GM18498 (cell line): ENCODE data around the gene OSGIN1.

Experiments
- ATAC-seq: cut with Tn5 transposase; IDR thresholded peaks from one replicate; pipeline ENCODE4 v1.9.1; 2021; ENCODE audit warnings: mild to moderate bottlenecking, moderate library complexity; ENCODE audit not compliant: unreplicated experiment

Gene OSGIN1

GRCh38 chr16:83952940-83953795, at the start of gene OSGIN1:
OSGIN1 (plus strand) TSS chr16:83953240; CDS start chr16:83957672, 4,432 bp downstream.
- peak; percentile 88 for ATAC-seq

- ATAC-seq, result no peak
Observed at GRCh38 chr16:83903751-83904150, 49.3 kb upstream of the OSGIN1 start.

- no peak for ATAC-seq
Observed at GRCh38 chr16:83906683-83907082, 46.4 kb upstream of the OSGIN1 start.

GRCh38 chr16:83907111-83907510, 45.9 kb upstream of the OSGIN1 start:
- no peak for ATAC-seq

- no peak for ATAC-seq
Observed at GRCh38 chr16:83907631-83908250, 45.3 kb upstream of the OSGIN1 start.

- no peak for ATAC-seq
Observed at GRCh38 chr16:83908798-83909197, 44.2 kb upstream of the OSGIN1 start.

GRCh38 chr16:83911290-83911689, 41.8 kb upstream of the OSGIN1 start:
- no peak for ATAC-seq

- ATAC-seq, result no peak
Observed at GRCh38 chr16:83912519-83913244, 40.4 kb upstream of the OSGIN1 start.

GRCh38 chr16:83913245-83913633, 39.8 kb upstream of the OSGIN1 start:
- no peak for ATAC-seq

- ATAC-seq, result no peak
Observed at GRCh38 chr16:83914091-83914710, 38.8 kb upstream of the OSGIN1 start.

GRCh38 chr16:83915081-83915480, 38.0 kb upstream of the OSGIN1 start:
- ATAC-seq, result no peak

- ATAC-seq, result no peak
Observed at GRCh38 chr16:83915491-83915890, 37.5 kb upstream of the OSGIN1 start.

GRCh38 chr16:83917152-83918120, 35.6 kb upstream of the OSGIN1 start:
- no peak for ATAC-seq

GRCh38 chr16:83920894-83921491, 32.0 kb upstream of the OSGIN1 start:
- ATAC-seq, result no peak

- no peak for ATAC-seq
Observed at GRCh38 chr16:83923581-83924365, 29.3 kb upstream of the OSGIN1 start.

GRCh38 chr16:83924686-83925085, 28.4 kb upstream of the OSGIN1 start:
- no peak for ATAC-seq

GRCh38 chr16:83925095-83925905, 27.7 kb upstream of the OSGIN1 start:
- ATAC-seq, result no peak
